Measurements from ENCODE around the gene IQCK.

The IQCK gene

DNA sequence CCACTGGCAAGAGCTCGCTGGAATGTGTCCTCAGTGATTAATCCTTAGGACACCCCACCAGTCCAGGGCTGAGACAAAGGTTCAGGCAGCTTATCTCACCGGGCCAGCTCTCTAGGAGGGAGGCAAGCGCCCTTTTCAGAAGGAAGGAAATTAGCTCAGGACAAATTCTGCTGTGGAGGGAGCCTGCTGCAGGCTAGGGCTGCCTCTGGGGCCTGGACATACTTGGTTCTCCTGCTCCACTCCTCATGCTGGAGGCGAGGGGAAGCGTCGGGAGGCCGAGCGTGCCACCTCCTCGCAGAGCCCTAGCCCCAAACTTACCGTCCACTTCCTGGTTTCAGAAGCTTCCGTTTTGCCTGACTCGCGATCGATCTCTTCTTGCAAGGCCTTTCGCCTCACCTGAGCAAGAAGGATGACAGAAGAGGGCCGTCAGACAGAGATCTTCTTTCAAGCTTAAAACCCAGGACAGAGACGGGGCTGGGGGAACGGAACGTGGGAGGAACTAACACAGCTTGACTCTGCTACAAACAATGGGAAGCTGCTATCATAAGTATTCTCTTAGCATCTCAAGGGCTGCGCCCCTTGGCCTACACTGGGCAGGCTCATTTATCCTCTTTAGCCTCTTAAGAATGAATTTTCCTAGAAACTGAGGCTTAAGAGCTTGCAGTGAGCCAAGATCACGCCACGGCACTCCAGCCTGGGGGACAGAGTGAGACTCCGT lies 7.7 kb upstream of the IQCK start:
- Histone ChIP-seq H3K36me3 (peaks cover 22 to 86% (median 53%) of the 10 kb centered on the region in 3 donors), H3K27ac (no peak overlapping the region), H3K9me3 (no peaks in the 10 kb centered on the region), H3K4me3 (no peak overlapping the region), H3K27me3 (no peaks in the 10 kb centered on the region), H3K4me1 (no peaks in the 10 kb centered on the region)
- DNase-seq: no peak
- intact Hi-C loops (cut with DNase I; ENCODE audit: low total_unique reads): loop anchor here (10.0 kb wide), 2 partner anchors 156 to 174 kb away; partner anchors contain the start of genes GPRC5B and VPS35L
- TF ChIP-seq, protein P1, sequence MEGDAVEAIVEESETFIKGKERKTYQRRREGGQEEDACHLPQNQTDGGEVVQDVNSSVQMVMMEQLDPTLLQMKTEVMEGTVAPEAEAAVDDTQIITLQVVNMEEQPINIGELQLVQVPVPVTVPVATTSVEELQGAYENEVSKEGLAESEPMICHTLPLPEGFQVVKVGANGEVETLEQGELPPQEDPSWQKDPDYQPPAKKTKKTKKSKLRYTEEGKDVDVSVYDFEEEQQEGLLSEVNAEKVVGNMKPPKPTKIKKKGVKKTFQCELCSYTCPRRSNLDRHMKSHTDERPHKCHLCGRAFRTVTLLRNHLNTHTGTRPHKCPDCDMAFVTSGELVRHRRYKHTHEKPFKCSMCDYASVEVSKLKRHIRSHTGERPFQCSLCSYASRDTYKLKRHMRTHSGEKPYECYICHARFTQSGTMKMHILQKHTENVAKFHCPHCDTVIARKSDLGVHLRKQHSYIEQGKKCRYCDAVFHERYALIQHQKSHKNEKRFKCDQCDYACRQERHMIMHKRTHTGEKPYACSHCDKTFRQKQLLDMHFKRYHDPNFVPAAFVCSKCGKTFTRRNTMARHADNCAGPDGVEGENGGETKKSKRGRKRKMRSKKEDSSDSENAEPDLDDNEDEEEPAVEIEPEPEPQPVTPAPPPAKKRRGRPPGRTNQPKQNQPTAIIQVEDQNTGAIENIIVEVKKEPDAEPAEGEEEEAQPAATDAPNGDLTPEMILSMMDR (IDR thresholded peaks at IDR 0.05): no peak

DNA sequence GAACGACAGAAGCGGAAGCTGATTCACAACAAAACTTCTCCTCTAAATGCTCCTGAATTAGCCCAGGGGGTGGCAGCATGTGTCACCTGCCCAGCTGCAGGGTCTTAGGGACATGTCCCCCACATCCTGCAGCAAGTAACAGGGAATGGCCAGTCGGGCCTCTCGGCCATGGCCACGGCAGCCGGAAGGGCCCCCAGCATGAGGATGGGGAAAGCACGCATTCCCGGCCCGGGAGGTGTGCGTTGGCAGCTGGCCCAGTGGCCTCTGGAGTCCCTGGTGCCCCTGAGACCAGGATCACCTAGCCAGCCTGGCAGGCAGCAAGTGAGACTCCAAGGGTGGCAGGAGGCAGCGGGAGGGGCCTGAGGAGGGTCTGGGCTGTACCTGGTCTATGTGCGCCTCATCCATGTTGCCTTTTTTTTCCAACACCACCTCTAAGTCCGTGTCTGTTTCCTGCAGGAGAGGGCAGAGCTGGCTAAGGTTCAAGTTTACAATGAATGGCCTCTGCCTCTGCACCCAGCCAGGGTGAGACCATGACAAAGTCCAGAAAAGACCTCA lies 7.0 kb upstream of the IQCK start:
- TF ChIP-seq, protein P1 (IDR thresholded peaks at IDR 0.05): no peak
- peaks cover 0 to 6% (median 2%) of the 10 kb centered on the region in 4 donors for H3K4me1 ChIP-seq
- H3K4me3 ChIP-seq: no peak overlapping the region
- H3K36me3 ChIP-seq: peaks cover 15 to 78% (median 46%) of the 10 kb centered on the region in 3 donors
- H3K27ac ChIP-seq: no peak overlapping the region
- intact Hi-C loops (cut with DNase I; ENCODE audit: low total_unique reads): loop anchor here (10.0 kb wide), 2 partner anchors 156 to 174 kb away; partner anchors contain the start of genes GPRC5B and VPS35L
- no peak for DNase-seq
- H3K27me3 ChIP-seq: no peaks in the 10 kb centered on the region
- no peaks in the 10 kb centered on the region for H3K9me3 ChIP-seq

DNA sequence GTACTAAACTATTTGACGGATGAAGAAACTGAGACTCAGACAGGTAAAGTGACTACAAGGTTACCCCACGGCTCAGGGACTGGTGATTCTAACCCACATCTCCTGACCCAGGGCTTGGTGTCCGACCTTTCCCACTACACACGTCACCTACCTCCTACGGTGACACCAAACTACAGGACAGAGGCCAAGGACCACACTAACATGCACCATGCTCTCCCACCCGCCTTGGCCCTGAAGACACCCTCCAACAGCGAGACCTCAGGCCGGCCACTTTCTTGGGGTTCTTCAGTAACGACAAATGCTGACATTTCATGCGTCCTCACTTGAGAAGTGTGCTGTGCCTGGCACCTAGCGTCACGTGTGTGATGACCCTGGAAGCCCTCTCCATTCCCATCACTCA lies 6.4 kb upstream of the IQCK start:
- Histone ChIP-seq H3K27ac (no peak overlapping the region), H3K4me3 (no peak overlapping the region), H3K36me3 (peaks cover 11 to 73% (median 42%) of the 10 kb centered on the region in 3 donors), H3K9me3 (no peaks in the 10 kb centered on the region), H3K4me1 (peaks cover 0 to 11% (median 7%) of the 10 kb centered on the region in 4 donors), H3K27me3 (no peaks in the 10 kb centered on the region)
- TF ChIP-seq, protein P1 (IDR thresholded peaks at IDR 0.05): no peak
- intact Hi-C loops (cut with DNase I; ENCODE audit: low total_unique reads): loop anchor here (10.0 kb wide), 2 partner anchors 157 to 173 kb away; partner anchors contain the start of genes GPRC5B and VPS35L
- DNase-seq: no peak

DNA sequence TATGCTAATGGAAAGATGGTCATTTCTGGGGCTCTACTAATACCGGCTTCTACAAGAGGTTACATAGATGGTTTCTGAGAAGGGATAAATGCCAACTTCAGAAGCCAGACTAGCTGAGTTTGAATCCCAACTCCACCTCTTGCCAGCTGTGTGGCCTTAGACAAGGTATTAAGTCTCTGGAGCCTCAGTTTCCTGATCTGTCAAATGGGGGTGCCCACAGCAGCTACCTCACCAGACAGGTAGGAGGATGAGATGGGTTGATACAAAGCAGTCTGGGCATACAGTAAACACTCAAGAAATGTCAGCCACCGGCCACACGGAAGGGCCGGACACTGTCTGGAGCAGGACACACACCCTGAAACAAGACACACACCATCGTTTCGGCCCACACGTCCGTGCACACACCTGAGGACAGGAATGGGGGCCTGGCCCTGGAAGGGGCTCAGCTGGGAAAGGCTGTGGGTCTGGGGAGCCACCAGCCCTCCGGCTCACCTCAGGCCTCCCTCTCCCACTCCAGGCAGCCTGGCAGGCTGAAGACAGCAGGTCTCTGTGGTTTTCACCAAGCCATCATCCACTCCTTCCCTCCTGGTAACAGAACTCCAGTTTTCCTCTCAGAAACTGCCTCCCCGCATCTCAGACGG lies 5.5 kb upstream of the IQCK start:
- no peak overlapping the region for H3K27ac ChIP-seq
- H3K36me3 ChIP-seq: peaks cover 9 to 68% (median 36%) of the 10 kb centered on the region in 3 donors
- intact Hi-C loops (cut with DNase I; ENCODE audit: low total_unique reads): loop anchor here (10.0 kb wide), 2 partner anchors 158 to 172 kb away; partner anchors contain the start of genes GPRC5B and VPS35L
- H3K9me3 ChIP-seq: no peaks in the 10 kb centered on the region
- peaks cover 0 to 20% (median 16%) of the 10 kb centered on the region in 4 donors for H3K4me1 ChIP-seq
- DNase-seq: no peak
- TF ChIP-seq, protein P1 (IDR thresholded peaks at IDR 0.05): no peak
- no peaks in the 10 kb centered on the region for H3K27me3 ChIP-seq
- H3K4me3 ChIP-seq: no peak overlapping the region

DNA sequence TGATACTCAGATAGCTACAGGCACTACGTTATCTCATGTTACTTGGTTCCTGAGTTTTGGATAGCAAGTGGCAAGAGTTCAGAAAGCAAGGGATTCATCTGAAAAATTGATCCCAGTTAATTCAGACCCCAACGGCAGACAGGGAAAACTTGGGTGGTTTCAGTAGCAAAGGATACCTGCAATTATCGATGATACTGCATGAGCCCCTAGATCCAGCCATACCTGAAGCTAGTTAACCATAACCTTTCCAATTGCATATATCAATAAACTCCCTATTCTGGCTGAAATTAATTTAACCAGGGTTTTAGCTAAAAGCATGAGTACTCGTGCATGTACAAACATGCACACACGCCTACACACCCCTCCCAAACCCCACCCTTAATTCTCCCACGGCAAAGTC lies 4.4 kb upstream of the IQCK start:
- Histone ChIP-seq H3K9me3 (no peaks in the 10 kb centered on the region), H3K36me3 (peaks cover 9 to 59% (median 32%) of the 10 kb centered on the region in 3 donors), H3K4me1 (peaks cover 0 to 21% (median 17%) of the 10 kb centered on the region in 4 donors), H3K27ac (no peak overlapping the region), H3K4me3 (no peak overlapping the region), H3K27me3 (no peaks in the 10 kb centered on the region)
- TF ChIP-seq, protein P1 (IDR thresholded peaks at IDR 0.05): no peak
- intact Hi-C loops (cut with DNase I; ENCODE audit: low total_unique reads): loop anchor here (10.0 kb wide), 2 partner anchors 159 to 171 kb away; partner anchors contain the start of genes GPRC5B and VPS35L
- DNase-seq: no peak
